GM12891 (cell line): ENCODE data around the gene TF.

Experiments
- PAX5 ChIP-seq: IDR thresholded peaks from 2 replicates; pipeline ENCODE4 v1.6.1; 2011; ENCODE audit warnings: low read length, moderate library complexity, mild to moderate bottlenecking; ENCODE audit not compliant: insufficient read depth, severe bottlenecking
- POLR2A ChIP-seq: IDR thresholded peaks from 2 replicates; pipeline ENCODE4 v1.6.1; 2011; ENCODE audit warnings: low read depth, low read length, control low read depth
- POLR2AphosphoS5 ChIP-seq: IDR thresholded peaks from 2 replicates; pipeline ENCODE4 v1.6.1; 2011; ENCODE audit warnings: low read depth, low read length, control low read depth
- TAF1 ChIP-seq: IDR thresholded peaks from 2 replicates; pipeline ENCODE4 v1.6.1; 2011; ENCODE audit warnings: low read depth, low read length, control low read depth

GRCh38 chr3:133749427-133750258, 3.5 kb downstream of the TF start:
- no peak for TF ChIP-seq POLR2AphosphoS5
- TF ChIP-seq POLR2A: no peak
- TF ChIP-seq PAX5: no peak
- no peak for TF ChIP-seq TAF1
